Esophagus (tissue), 2 donors: ENCODE results near the gene CX3CL1. TPM values are rescaled to one million over a fixed set of nuclear protein-coding genes. Genes with fewer than 3 reads are reported as not detected.

Experiments used
- H3K27ac ChIP-seq, 2 donors: one replicate each; pipeline ENCODE4 v1.5.1; 2013; ENCODE audit warnings: low read depth in 2 of 2, mild to moderate bottlenecking in 2 of 2, inconsistent platforms in 1 of 2, low read length in 1 of 2, moderate library complexity in 1 of 2
- H3K27me3 ChIP-seq, 2 donors: one replicate each; pipeline ENCODE4 v1.6.1; 2013; ENCODE audit warnings: low read length in 2 of 2, control low read depth in 1 of 2, mild to moderate bottlenecking in 1 of 2; ENCODE audit not compliant: insufficient read depth in 2 of 2, control insufficient read depth in 1 of 2
- H3K36me3 ChIP-seq, 2 donors: one replicate each; pipeline ENCODE4 v1.6.1; 2013; ENCODE audit warnings: low read length in 1 of 2; ENCODE audit not compliant: control insufficient read depth in 2 of 2, insufficient read depth in 2 of 2
- H3K4me1 ChIP-seq, 2 donors: one replicate each; pipeline ENCODE4 v1.6.1; 2013; ENCODE audit warnings: low read length in 1 of 2; ENCODE audit not compliant: control insufficient read depth in 2 of 2, insufficient read depth in 2 of 2
- H3K4me3 ChIP-seq, 2 donors: one replicate each; pipeline ENCODE4 v1.5.1; 2013; ENCODE audit warnings: low read length in 2 of 2, mild to moderate bottlenecking in 2 of 2, low read depth in 1 of 2, moderate library complexity in 1 of 2
- H3K9me3 ChIP-seq, 2 donors: one replicate each; pipeline ENCODE4 v1.6.1; 2013; ENCODE audit warnings: mild to moderate bottlenecking in 2 of 2, low read depth in 1 of 2, low read length in 1 of 2, moderate library complexity in 1 of 2; ENCODE audit not compliant: control insufficient read depth in 2 of 2, insufficient read depth in 1 of 2
- WGBS, 2 donors: extraction: QIAGEN DNeasy Blood & Tissue Kit; methylation state at CpG; one replicate each; pipeline ENCODE4 v1.1.7; 2013; 5-methylcytosine and 5-hydroxymethylcytosine counted together
- polyA plus RNA-seq, 2 donors: library from polyadenylated mRNA; stranded (reverse); fragments of 200-250 nt; gene quantifications; one replicate each; pipeline ENCODE4 v1.2.3, GENCODE V29; 2013
- donor health status: healthy with polysubstance abuse.
- donor health status: Bipolar disorder and iron deficiency.

The CX3CL1 gene
- polyA plus RNA-seq, 2 donors = 5.0 to 5.9 TPM

DNA sequence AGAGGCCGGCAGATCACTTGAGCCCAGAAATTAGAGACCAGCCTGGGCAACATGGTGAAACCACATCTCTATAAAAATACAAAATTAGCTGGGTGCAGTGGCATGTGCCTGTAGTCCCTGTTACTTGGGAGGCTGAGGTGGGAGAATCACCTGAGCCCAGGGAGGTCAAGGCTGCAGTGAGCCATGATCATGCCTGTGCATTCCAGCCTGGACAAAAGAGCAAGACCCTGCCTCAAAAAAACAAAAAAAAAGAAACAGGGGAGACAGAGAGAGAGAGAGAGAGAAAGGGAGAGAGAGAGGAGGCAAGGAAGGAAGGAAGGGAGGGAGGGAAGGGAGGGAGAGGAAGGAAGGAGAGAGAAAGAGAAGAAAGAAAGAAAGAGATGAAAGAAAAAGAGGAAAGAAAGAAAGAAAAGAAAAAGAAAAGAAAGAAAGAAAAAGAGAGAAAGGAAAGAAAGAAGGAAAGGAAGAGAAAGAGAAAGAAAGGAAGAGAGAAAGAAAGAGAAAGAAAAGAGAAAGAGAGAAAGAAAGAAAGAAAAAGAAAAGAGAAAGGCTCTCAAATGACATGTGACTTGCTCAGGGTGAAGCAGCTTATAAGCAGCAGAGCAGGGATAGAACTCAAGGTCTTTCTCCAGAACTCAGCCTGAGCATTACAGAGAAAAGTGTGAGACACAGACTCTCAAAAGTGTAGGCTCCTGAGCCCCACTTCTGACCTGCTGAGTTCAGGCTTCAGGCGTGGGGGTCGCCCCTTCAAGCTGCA lies 15.5 kb downstream of the CX3CL1 start:
- Histone ChIP-seq H3K4me3 (no peak overlapping the region), H3K27me3 (no peaks in the 10 kb centered on the region), H3K36me3 (no peaks in the 10 kb centered on the region), H3K27ac (peak overlapping the region in 1 of 2 donors; percentile 34), H3K4me1 (peaks cover 6 to 18% of the 10 kb centered on the region in 2 donors), H3K9me3 (no peaks in the 10 kb centered on the region)
- WGBS, 2 donors = 62 to 69% methylated on average over 3 of the region's 3 CpGs

DNA sequence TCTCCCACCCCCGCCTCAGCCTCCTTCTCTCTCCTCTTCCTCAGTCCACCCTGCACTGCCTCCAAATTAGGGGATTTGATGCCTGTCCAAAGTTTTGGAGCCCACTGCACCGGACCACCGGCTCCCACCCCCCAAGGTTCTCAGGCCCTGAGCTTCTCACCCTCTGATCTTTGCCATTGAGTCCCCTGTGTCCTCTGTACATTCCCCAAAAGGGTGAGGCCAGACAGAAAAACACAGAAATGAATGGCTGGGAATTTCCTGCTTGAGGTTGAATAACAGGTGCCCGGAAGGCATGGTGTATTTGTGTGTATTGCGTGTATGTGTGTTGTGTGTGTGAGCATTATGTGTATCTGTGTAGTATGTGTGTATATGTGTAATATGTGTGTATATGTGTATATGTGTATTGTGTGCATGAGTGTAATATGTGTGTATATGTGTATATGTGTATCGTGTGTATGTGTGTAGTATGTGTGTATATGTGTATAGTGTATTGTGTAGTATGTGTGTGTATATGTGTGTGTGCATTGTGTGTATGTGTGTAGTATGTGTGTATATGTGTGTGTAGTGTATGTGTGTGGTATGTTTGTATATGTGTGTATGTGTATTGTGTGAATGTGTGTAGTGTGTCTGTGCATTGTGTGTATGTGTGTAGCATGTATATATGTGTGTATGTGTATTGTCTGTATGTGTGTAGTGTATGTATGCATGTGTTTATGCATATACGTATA lies 16.2 kb downstream of the CX3CL1 start:
- WGBS, 2 donors = 49 to 58% methylated on average over 7 of the region's 7 CpGs
- no peaks in the 10 kb centered on the region for H3K9me3 ChIP-seq
- no peaks in the 10 kb centered on the region for H3K27me3 ChIP-seq
- H3K36me3 ChIP-seq = no peaks in the 10 kb centered on the region
- peak overlapping the region in 1 of 2 donors; percentile 34 for H3K27ac ChIP-seq
- H3K4me1 ChIP-seq = peaks cover 6 to 14% of the 10 kb centered on the region in 2 donors
- H3K4me3 ChIP-seq = no peak overlapping the region

DNA sequence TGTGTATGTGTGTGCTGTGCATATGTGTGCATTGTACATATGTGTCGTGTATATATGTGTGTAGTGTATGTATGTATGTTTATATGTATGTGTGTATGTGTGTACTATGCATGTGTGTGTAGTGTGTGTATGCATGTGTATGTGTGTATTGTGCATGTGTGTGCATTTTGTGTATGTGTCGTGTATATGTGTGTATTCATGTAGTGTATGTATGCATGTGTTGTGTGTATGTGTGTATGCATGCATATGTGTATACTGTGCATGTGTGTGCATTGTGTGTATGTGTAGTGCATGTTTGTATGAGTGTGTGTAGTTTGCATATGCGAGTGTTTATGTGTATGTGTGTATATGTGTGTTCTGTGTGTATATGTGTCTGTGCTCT lies 16.8 kb downstream of the CX3CL1 start:
- Histone ChIP-seq H3K4me1 (peaks cover 6 to 13% of the 10 kb centered on the region in 2 donors), H3K27ac (no peak overlapping the region), H3K36me3 (no peaks in the 10 kb centered on the region), H3K4me3 (no peak overlapping the region), H3K27me3 (no peaks in the 10 kb centered on the region), H3K9me3 (no peaks in the 10 kb centered on the region)
- 88 to 91% methylated on average over 3 of the region's 3 CpGs for WGBS, 2 donors

DNA sequence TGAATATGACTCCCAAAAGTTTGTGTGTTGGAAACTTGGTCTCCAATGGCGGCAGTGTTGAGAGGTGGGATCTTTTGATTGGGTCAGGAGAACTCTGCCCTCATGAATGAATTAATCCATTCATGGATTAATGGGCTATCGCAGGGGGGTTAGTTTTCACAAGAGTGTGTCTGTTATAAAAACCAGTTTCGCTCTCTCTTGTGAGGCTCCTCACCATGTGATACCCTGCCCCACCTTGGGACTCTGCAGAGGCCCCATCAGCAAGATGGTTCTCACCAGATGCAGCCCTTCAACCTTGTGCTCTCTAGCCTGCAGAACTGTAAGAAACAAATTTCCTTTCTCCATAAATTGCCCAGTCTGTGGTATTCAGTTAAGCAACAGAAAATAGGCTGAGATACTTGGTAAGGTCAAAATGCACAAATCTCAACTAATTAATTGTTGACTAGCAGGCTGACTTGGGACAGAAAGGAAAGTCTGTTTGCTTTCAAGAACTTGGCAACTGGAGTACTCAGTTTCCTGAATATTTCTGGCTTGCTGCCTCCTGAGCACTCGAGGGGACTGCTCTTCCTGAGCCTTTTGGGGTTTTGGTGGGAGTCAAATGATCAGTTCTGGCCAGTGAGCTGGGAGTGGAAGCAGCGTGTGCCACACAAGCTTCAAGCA lies 18.5 kb downstream of the CX3CL1 start:
- Histone ChIP-seq H3K36me3 (no peaks in the 10 kb centered on the region), H3K9me3 (no peaks in the 10 kb centered on the region), H3K4me3 (no peak overlapping the region), H3K27ac (no peak overlapping the region), H3K27me3 (no peaks in the 10 kb centered on the region), H3K4me1 (peaks cover 2 to 22% of the 10 kb centered on the region in 2 donors)
- WGBS, 2 donors = 65 to 69% methylated on average over 5 of the region's 5 CpGs

DNA sequence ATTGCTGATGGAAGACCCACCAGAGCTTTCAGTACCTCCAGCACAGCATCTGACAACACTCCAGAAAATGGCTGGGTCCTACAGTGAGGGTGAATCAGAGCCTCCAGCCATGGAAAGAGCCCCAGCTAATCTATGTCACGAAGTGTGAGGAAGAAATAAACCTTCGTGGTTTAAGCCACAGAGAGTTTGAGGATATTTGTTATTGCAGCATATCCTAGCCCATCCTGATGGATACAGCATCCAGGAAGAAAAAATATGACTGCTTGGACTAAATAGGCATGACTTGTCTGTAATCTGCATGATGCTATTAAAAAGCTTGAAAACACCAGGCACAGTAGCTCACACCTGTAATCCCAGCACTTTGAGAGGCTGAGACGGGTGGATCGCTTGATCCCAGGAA lies 19.0 kb downstream of the CX3CL1 start:
- no peaks in the 10 kb centered on the region for H3K27me3 ChIP-seq
- 75% methylated on average over 4 of the region's 4 CpGs for WGBS, 2 donors
- no peaks in the 10 kb centered on the region for H3K9me3 ChIP-seq
- peak overlapping the region in 1 of 2 donors; percentile 14 for H3K27ac ChIP-seq
- peaks cover 2 to 21% of the 10 kb centered on the region in 2 donors for H3K4me1 ChIP-seq
- H3K36me3 ChIP-seq = no peaks in the 10 kb centered on the region
- no peak overlapping the region for H3K4me3 ChIP-seq

DNA sequence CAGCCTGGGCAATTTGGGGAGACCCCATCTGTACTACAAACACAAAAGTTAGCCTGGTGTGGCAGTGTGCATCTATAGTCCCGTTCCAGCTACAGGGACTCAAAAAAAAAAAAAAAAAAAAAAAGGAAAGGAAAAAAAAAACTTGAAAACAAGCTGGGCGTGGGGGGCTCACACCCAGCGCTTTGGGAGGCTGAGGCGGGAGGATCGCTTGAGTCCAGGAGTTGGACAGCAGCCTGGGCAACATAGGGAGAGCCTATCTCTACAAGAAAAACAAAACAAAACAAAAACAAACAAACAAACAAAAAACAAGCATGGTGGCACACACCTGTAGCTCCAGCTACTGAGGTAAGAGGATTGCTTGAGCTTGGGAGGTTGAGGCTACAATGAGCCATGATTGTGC lies 19.4 kb downstream of the CX3CL1 start:
- 75 to 82% methylated on average over 5 of the region's 5 CpGs for WGBS, 2 donors
- H3K4me1 ChIP-seq = peaks cover 2 to 20% of the 10 kb centered on the region in 2 donors
- no peak overlapping the region for H3K4me3 ChIP-seq
- H3K9me3 ChIP-seq = no peaks in the 10 kb centered on the region
- no peaks in the 10 kb centered on the region for H3K36me3 ChIP-seq
- no peaks in the 10 kb centered on the region for H3K27me3 ChIP-seq
- peak overlapping the region; percentile 40 to 75 for H3K27ac ChIP-seq

DNA sequence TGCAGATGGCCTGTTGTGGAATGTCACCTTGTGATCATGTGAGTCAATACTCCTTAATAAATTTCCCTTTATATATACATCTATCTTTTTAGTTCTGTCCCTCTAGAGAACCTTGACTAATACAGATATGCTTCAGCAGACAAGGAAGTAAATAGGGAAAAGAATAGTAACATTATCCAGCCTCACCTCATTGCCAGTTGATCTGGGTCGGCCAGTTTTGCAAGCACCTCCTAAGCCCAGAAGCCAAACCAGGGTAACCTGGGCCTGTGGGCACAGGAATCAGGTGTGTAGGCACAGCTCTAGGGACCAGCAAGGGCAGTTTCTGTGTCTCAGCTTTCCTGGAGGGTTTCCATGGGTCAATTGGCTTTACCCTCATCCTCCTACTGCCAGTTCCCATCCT lies 20.4 kb downstream of the CX3CL1 start:
- 38 to 57% methylated on average over 1 of the region's 1 CpG for WGBS, 2 donors
- no peaks in the 10 kb centered on the region for H3K36me3 ChIP-seq
- H3K9me3 ChIP-seq = no peaks in the 10 kb centered on the region
- H3K4me3 ChIP-seq = no peak overlapping the region
- H3K27ac ChIP-seq = peak overlapping the region; percentile 76 to 80
- H3K27me3 ChIP-seq = no peaks in the 10 kb centered on the region
- H3K4me1 ChIP-seq = peaks cover 0 to 19% of the 10 kb centered on the region in 2 donors

DNA sequence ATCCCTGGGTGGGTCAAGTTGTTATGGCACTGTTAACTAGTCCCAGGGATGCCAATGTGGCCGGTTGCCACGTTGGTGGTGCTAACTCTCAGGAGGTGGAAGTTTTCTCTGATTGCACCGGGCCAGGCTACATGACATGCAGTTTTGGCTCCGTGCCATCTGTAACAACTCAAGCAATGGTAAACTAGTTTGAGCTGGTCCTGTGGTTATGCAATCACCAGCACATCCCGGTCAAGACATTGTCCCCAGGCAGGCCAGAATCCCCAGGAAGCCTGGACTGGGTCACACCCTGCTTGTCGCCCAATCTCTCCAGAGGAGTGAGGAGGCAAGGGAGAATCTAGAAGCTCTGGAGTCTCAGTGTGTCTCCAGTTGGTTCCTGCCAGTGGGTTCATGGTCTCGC lies 22.2 kb downstream of the CX3CL1 start:
- H3K36me3 ChIP-seq = no peaks in the 10 kb centered on the region
- H3K4me1 ChIP-seq = peaks cover 0 to 15% of the 10 kb centered on the region in 2 donors
- H3K4me3 ChIP-seq = no peak overlapping the region
- no peaks in the 10 kb centered on the region for H3K27me3 ChIP-seq
- WGBS, 2 donors = 42 to 52% methylated on average over 7 of the region's 7 CpGs
- H3K27ac ChIP-seq = peak overlapping the region; percentile 80 to 90
- H3K9me3 ChIP-seq = no peaks in the 10 kb centered on the region

DNA sequence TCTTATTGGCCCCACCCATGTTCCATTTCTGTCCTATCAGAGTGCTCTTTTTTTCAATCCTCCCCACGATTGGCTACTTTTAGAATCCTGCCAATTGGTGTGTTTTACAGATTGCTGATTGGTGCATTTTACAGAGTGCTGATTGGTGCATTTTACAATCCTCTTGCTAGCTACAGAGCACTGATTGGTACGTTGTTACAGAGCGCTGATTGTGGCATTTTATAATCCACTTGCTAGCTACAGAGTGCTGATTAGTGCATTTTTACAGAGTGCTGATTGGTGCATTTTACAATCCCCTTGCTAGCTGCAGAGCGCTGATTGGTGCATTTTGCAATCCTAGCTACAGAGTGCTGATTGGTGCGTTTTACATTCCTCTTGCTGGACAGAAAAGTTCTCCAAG lies 22.7 kb downstream of the CX3CL1 start:
- Histone ChIP-seq H3K4me1 (peaks cover 0 to 15% of the 10 kb centered on the region in 2 donors), H3K4me3 (no peak overlapping the region), H3K36me3 (no peaks in the 10 kb centered on the region), H3K27me3 (no peaks in the 10 kb centered on the region), H3K9me3 (no peaks in the 10 kb centered on the region), H3K27ac (peak overlapping the region; percentile 80 to 86)
- WGBS, 2 donors = 86 to 88% methylated on average over 5 of the region's 5 CpGs
